Measurements from ENCODE around the gene ACP6.

Gene ACP6

GRCh38 chr1:147626739-147627138 is 43.6 kb downstream of the ACP6 start:
- POLR2A ChIA-PET, result no interaction called here

GRCh38 chr1:147626291-147626690 is 44.0 kb downstream of the ACP6 start:
- no peak for TF ChIP-seq CTCF (IDR thresholded peaks at IDR 0.05; ENCODE audit: insufficient read depth, low read length, missing control alignments)
- ChIA-PET CTCF (interaction anchor here (0.8 to 5.6 kb wide), 15 partner anchors 9 to 353 kb away, joined by 3 to 71 read pairs (median 11); a partner anchor contains a TSS), POLR2A (no interaction called here)
- no peak overlapping the region for H3K4me3 ChIP-seq (ENCODE audit: low read depth, low read length)
- no peak for DNase-seq (ENCODE audit: low read depth, low spot score)

More at GRCh38 chr1:147626739-147627138, 43.6 kb downstream of the ACP6 start:
- CTCF ChIA-PET, result interaction anchor here (0.8 to 5.6 kb wide), 21 partner anchors 8 to 353 kb away, joined by 3 to 71 read pairs (median 5); a partner anchor contains a TSS
- no peak overlapping the region for H3K4me3 ChIP-seq (ENCODE audit: low read depth, low read length)
- DNase-seq (ENCODE audit: low read depth, low spot score), result no peak
- no peak for TF ChIP-seq CTCF (IDR thresholded peaks at IDR 0.05; ENCODE audit: insufficient read depth, low read length, missing control alignments)

GRCh38 chr1:147625362-147625995 is 44.8 kb downstream of the ACP6 start:
- TF ChIP-seq CTCF (IDR thresholded peaks at IDR 0.05; ENCODE audit: insufficient read depth, low read length, missing control alignments), result no peak
- POLR2A ChIA-PET, result no interaction called here
- CTCF ChIA-PET, result interaction anchor here (1.0 to 5.6 kb wide), 13 partner anchors 8 to 350 kb away, joined by 3 to 71 read pairs (median 11); a partner anchor contains a TSS
- no peak overlapping the region for H3K4me3 ChIP-seq (ENCODE audit: low read depth, low read length)
- no peak for DNase-seq (ENCODE audit: low read depth, low spot score)

- no peak for DNase-seq (ENCODE audit: low read depth, low spot score)
- H3K4me3 ChIP-seq (ENCODE audit: low read depth, low read length), result no peak overlapping the region
- no peak for TF ChIP-seq CTCF (IDR thresholded peaks at IDR 0.05; ENCODE audit: insufficient read depth, low read length, missing control alignments)
- ChIA-PET POLR2A (no interaction called here), CTCF (interaction anchor here (1.2 to 5.6 kb wide), 5 partner anchors 10 to 133 kb away, joined by 3 to 71 read pairs (median 39); no protein-coding TSS in a partner anchor)
Measured at GRCh38 chr1:147624529-147624928, 45.8 kb downstream of the ACP6 start.

GRCh38 chr1:147624011-147624410 is 46.3 kb downstream of the ACP6 start:
- H3K4me3 ChIP-seq (ENCODE audit: low read depth, low read length), result no peak overlapping the region
- no peak for TF ChIP-seq CTCF (IDR thresholded peaks at IDR 0.05; ENCODE audit: insufficient read depth, low read length, missing control alignments)
- DNase-seq (ENCODE audit: low read depth, low spot score), result no peak
- POLR2A ChIA-PET, result no interaction called here
- CTCF ChIA-PET, result interaction anchor here (0.7 to 5.6 kb wide), 5 partner anchors 9 to 132 kb away, joined by 3 to 71 read pairs (median 11); no protein-coding TSS in a partner anchor

- peak; percentile 47 for DNase-seq (ENCODE audit: low read depth, low spot score)
- POLR2A ChIA-PET, result no interaction called here
- no peak overlapping the region for H3K4me3 ChIP-seq (ENCODE audit: low read depth, low read length)
- CTCF ChIA-PET, result interaction anchor here (0.8 to 1.5 kb wide), 4 partner anchors 19 to 129 kb away, joined by 3 to 4 read pairs (median 4); no protein-coding TSS in a partner anchor
- TF ChIP-seq CTCF (IDR thresholded peaks at IDR 0.05; ENCODE audit: insufficient read depth, low read length, missing control alignments), result no peak
Measured at GRCh38 chr1:147622731-147623130, 47.6 kb downstream of the ACP6 start.

All from AG04449 (cell line).